Endothelial cell (in vitro differentiated cells): ENCODE results near the gene FES. TPM values are rescaled to one million over a fixed set of nuclear protein-coding genes. Genes with fewer than 3 reads are reported as not detected.

Source experiments
- DNase-seq: peaks from one replicate; pipeline ENCODE4 v3.0.0; 2021; ENCODE audit warnings: low spot score
- H3K27ac Mint-ChIP-seq: one replicate; pipeline ENCODE4 v1.8.0; 2021; ENCODE audit warnings: mixed read lengths, inconsistent platforms; ENCODE audit not compliant: unreplicated experiment
- H3K27me3 Mint-ChIP-seq: one replicate; pipeline ENCODE4 v1.8.0; 2021; ENCODE audit warnings: mild to moderate bottlenecking, moderate library complexity, mixed read lengths, inconsistent platforms; ENCODE audit not compliant: unreplicated experiment
- H3K36me3 Mint-ChIP-seq: one replicate; pipeline ENCODE4 v1.8.0; 2021; ENCODE audit warnings: mild to moderate bottlenecking, low read depth, mixed read lengths, inconsistent platforms; ENCODE audit not compliant: unreplicated experiment
- H3K4me1 Mint-ChIP-seq: one replicate; pipeline ENCODE4 v1.8.0; 2021; ENCODE audit warnings: mild to moderate bottlenecking, mixed read lengths, inconsistent platforms; ENCODE audit not compliant: unreplicated experiment
- H3K4me3 Mint-ChIP-seq: one replicate; pipeline ENCODE4 v1.8.0; 2021; ENCODE audit warnings: mild to moderate bottlenecking, mixed read lengths, inconsistent platforms; ENCODE audit not compliant: unreplicated experiment
- H3K9me3 Mint-ChIP-seq: one replicate; pipeline ENCODE4 v1.8.0; 2021; ENCODE audit warnings: mixed read lengths, inconsistent platforms; ENCODE audit not compliant: unreplicated experiment
- total RNA-seq: library from RNA; stranded (reverse); fragmentation: NEBNext Ultra II Directional; extraction: Animal tissue kit (Norgen Biotek cat#: 25700); gene quantifications from one replicate; pipeline ENCODE4 v1.2.1, GENCODE V29; 2021; ENCODE audit not compliant: unreplicated experiment
- TF ChIP-seq, protein P1 (sequence below): fragments of 200-600 bp; sonication (generic); IDR thresholded peaks from one replicate; pipeline ENCODE4 v1.5.0; 2021; ENCODE audit warnings: antibody characterized with exemption; ENCODE audit not compliant: unreplicated experiment

The FES gene
- total RNA-seq, 1 donor from 2014 or later, result 56.3 TPM

DNA sequence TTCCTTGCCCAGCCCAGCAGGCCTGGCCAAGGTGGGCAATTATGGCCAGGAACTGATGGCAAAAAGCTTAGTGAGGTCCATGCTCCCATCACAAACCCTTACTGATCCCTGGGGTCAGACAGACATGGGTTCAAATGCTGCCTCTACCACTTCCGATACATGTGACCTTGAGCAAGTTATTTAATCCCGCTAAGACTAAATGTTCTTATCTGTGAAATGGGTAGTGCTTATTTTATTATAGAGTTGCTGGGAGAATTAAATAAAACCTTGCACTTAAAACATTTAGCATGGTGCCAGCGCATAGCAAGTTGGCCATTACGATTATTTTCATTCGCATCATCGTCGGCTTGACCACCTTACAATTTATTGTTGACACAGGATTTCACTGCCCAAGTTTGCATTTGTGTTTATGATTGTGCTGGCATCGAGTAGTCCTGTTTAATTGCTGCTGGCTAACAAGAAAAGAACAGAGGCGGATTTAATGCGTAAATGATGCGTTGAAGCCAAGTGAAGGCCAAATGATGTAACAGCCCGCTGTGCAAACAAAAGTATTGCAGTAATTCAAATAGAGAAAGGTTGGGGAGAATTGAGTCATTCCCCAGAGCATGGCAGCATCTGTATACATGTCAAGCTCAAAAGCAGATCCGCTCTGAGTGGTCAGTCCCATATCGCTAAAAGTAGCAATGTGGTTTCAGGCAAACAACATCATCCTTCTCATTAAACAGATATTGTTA is 23.2 kb upstream of the FES start:
- TF ChIP-seq, protein P1, sequence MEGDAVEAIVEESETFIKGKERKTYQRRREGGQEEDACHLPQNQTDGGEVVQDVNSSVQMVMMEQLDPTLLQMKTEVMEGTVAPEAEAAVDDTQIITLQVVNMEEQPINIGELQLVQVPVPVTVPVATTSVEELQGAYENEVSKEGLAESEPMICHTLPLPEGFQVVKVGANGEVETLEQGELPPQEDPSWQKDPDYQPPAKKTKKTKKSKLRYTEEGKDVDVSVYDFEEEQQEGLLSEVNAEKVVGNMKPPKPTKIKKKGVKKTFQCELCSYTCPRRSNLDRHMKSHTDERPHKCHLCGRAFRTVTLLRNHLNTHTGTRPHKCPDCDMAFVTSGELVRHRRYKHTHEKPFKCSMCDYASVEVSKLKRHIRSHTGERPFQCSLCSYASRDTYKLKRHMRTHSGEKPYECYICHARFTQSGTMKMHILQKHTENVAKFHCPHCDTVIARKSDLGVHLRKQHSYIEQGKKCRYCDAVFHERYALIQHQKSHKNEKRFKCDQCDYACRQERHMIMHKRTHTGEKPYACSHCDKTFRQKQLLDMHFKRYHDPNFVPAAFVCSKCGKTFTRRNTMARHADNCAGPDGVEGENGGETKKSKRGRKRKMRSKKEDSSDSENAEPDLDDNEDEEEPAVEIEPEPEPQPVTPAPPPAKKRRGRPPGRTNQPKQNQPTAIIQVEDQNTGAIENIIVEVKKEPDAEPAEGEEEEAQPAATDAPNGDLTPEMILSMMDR, result no peak
- Mint-ChIP-seq H3K27ac (no peak overlapping the region), H3K9me3 (no peaks in the 10 kb centered on the region), H3K4me1 (peaks cover 20% of the 10 kb centered on the region), H3K4me3 (no peak overlapping the region), H3K36me3 (no peaks in the 10 kb centered on the region), H3K27me3 (peaks cover 15% of the 10 kb centered on the region)
- DNase-seq, result no peak

DNA sequence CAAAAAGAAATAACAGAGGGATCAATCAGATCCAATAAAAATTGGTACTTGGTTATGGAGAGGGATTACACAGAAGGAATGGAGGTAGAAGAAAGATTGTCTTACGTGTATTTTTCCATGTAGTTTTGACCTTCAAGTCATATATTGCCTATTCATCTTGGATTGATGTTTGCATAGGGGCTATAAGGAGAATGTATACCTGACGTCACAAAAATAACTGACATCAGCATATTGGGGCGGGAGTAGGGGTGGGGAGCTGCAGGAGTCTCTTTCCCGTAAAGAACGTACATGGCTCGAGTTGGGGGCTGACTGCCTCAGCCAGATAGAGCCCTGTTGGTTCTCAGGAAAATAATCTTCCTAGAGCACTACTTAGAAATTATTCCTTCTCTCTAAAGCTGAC is 21.8 kb upstream of the FES start:
- TF ChIP-seq, protein P1, result no peak
- Mint-ChIP-seq H3K27ac (no peak overlapping the region), H3K9me3 (no peaks in the 10 kb centered on the region), H3K27me3 (peaks cover 13% of the 10 kb centered on the region), H3K4me1 (peaks cover 16% of the 10 kb centered on the region), H3K4me3 (peak overlapping the region; percentile 22), H3K36me3 (no peaks in the 10 kb centered on the region)
- no peak for DNase-seq

DNA sequence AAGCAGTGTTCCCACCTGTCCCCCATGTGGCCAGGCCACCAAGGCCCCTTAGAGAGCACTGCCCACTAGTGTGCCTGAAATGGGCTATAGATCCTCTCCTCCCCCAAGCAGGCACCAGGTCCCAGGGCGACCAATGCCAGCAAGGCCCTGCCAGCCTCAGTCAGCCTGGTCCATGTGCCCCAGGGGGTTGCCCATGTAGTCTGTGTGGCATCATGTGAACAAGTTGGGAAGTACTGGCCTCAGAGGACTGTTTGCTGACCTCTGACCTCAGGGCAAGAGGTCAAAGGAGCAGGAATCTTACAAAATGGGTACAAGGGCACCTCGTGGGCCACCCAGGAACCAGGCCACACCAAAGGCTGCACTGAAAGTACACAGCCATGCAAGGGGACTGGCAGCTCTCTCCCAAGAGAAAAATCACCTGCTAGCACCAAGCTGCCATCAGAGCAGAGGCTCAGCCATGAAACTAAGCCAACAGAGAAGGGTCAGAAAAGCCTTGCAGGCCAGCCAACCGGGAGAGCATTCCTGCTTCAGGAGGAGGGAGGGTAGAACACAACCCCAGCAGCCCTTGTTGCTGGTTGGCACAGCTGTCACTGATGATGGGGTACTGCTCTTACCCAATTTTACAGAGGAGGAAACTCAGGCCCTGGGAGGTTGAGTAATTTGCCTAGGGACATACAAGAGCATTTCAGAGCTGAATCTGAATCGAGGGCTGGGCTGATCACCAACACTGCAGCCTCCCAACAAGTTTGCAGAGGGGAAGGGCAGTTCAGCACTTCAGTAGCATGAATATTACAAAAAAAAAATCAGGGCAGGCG is 21.1 kb upstream of the FES start:
- H3K4me1 Mint-ChIP-seq, result peaks cover 18% of the 10 kb centered on the region
- no peaks in the 10 kb centered on the region for H3K9me3 Mint-ChIP-seq
- H3K27ac Mint-ChIP-seq, result no peak overlapping the region
- H3K36me3 Mint-ChIP-seq, result no peaks in the 10 kb centered on the region
- no peak for DNase-seq
- TF ChIP-seq, protein P1, result no peak
- H3K4me3 Mint-ChIP-seq, result no peak overlapping the region
- H3K27me3 Mint-ChIP-seq, result peaks cover 9% of the 10 kb centered on the region

DNA sequence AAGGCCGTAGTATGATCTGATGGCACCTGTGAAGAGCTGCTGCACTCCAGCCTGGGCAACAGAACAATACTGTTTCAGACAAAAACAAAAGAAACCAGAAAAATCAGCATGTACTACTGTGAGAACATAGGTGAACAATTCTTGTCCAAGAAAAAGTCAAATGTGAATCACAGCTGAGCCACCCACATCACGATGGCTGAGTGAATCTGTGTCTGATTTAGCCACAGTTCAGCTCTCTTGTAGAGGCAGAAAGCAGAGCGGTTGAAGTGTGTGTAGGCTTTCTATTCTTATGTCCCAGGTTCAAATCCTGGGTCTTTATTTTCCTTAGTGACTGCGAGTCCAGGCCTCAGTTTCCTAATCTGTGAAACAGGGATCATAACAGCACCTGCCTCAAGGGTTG is 20.3 kb upstream of the FES start:
- Mint-ChIP-seq H3K27ac (no peak overlapping the region), H3K9me3 (no peaks in the 10 kb centered on the region), H3K27me3 (peaks cover 9% of the 10 kb centered on the region), H3K4me3 (no peak overlapping the region), H3K4me1 (peaks cover 26% of the 10 kb centered on the region), H3K36me3 (no peaks in the 10 kb centered on the region)
- TF ChIP-seq, protein P1, result no peak
- DNase-seq, result no peak

DNA sequence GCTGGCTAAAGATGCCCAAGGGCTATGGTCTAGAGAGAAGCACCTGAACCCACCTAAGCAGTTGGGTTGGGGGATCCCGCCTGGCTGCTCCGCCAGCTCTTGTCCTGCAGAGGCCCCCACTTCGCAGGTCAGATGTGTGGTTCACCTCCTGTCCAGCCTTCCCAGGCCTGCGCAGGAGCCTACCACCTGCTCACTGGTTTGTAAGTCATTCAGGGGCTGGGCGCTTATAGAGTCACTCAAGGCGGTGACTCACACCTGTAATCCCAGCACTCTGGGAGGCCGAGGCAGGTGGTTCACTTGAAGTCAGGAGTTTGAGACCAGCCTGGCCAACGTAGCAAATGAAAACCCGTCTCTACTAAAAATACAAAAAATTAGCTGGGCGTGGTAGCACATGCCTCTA is 19.8 kb upstream of the FES start:
- Mint-ChIP-seq H3K27ac (no peak overlapping the region), H3K4me1 (peaks cover 26% of the 10 kb centered on the region), H3K9me3 (no peaks in the 10 kb centered on the region), H3K36me3 (no peaks in the 10 kb centered on the region), H3K4me3 (no peak overlapping the region), H3K27me3 (peaks cover 6% of the 10 kb centered on the region)
- TF ChIP-seq, protein P1, result no peak
- no peak for DNase-seq
